ENCODE data around the gene CCL23.

CCL23 gene

DNA sequence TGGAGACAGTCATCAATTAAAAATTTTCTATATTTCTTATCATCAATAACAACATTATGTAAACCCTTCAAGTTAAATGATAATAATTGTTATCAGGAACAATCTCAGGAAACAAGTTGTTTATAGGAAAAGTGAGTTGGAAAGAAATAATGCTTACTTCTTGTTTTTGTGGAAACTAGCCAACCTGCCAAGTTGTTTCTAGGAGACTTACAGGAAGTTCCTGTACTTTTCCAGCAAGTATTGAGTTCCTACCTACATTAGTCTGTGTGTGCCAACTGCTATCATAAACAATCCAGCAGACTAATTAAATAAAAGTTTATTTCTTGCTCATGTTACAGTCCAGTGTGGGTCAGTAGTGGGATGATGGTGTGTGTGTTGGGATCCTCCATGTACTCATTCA lies 29.6 kb downstream of the CCL23 start:
- ChIA-PET POLR2A (no interaction called here), CTCF (interaction anchor here (1.7 to 3.1 kb wide), 2 partner anchors 12 to 161 kb away, joined by 5 to 21 read pairs; no protein-coding TSS in a partner anchor)
- H3K4me1 ChIP-seq (ENCODE audit: control insufficient read depth, insufficient read depth, low read length), result no peaks in the 10 kb centered on the region
- no peaks in the 10 kb centered on the region for H3K36me3 ChIP-seq (ENCODE audit: control insufficient read depth in 2 of 2, insufficient read depth in 1 of 2, low read length in 2 of 2)
- no peak overlapping the region for H3K4me3 ChIP-seq (ENCODE audit: low read depth, low read length)
- TF ChIP-seq ZBTB11 (tag by site-specific recombination; conservative IDR thresholded peaks at IDR 0.05; ENCODE audit: low read depth) (no peak), ZNF184 (tag by site-specific recombination; IDR thresholded peaks at IDR 0.05) (no peak), ZFP3 (tag by site-specific recombination; IDR thresholded peaks at IDR 0.05; ENCODE audit: low read depth) (no peak), CTCF (tag by site-specific recombination; IDR thresholded peaks at IDR 0.05) (no peak), ZSCAN5A (tag by site-specific recombination; IDR thresholded peaks at IDR 0.05) (no peak), OSR2 (tag by site-specific recombination; IDR thresholded peaks at IDR 0.05) (no peak), AEBP2 (tag by site-specific recombination; IDR thresholded peaks at IDR 0.05; ENCODE audit: borderline replicate concordance) (no peak), ZNF830 (tag by site-specific recombination; IDR thresholded peaks at IDR 0.05; ENCODE audit: low read depth) (no peak), BCL6B (tag by site-specific recombination; IDR thresholded peaks at IDR 0.05) (no peak), ZBTB1 (tag by site-specific recombination; IDR thresholded peaks at IDR 0.05) (no peak), PRDM1 (tag by site-specific recombination; IDR thresholded peaks at IDR 0.05) (no peak), ZNF248 (tag by site-specific recombination; IDR thresholded peaks at IDR 0.05) (no peak), ZNF280C (tag by site-specific recombination; IDR thresholded peaks at IDR 0.05) (no peak), PRDM4 (tag by site-specific recombination; IDR thresholded peaks at IDR 0.05) (no peak), ZNF121 (tag by site-specific recombination; IDR thresholded peaks at IDR 0.05) (no peak), ZNF391 (tag by site-specific recombination; IDR thresholded peaks at IDR 0.05; ENCODE audit: borderline replicate concordance, low read depth) (no peak), ZNF701 (tag by site-specific recombination; IDR thresholded peaks at IDR 0.05) (no peak), ZNF23 (tag by site-specific recombination; IDR thresholded peaks at IDR 0.05; ENCODE audit: borderline replicate concordance) (no peak)
- TF ChIP-seq, protein P1, sequence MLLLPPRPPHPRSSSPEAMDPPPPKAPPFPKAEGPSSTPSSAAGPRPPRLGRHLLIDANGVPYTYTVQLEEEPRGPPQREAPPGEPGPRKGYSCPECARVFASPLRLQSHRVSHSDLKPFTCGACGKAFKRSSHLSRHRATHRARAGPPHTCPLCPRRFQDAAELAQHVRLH (tag by site-specific recombination; IDR thresholded peaks at IDR 0.05), result no peak
- no peaks in the 10 kb centered on the region for H3K9me3 ChIP-seq (ENCODE audit: control insufficient read depth, insufficient read depth, low read depth, low read length)
- H3K27ac ChIP-seq (ENCODE audit: extremely low read depth, low read depth, low read length), result no peak overlapping the region

Data from HEK293 (cell line).